Measurements from ENCODE around the gene ARHGAP1.

- TF ChIP-seq CTCF (conservative IDR thresholded peaks at IDR 0.05), result no peak
- no peak for TF ChIP-seq EZH2 (IDR thresholded peaks at IDR 0.05; ENCODE audit: low read depth)
Observed at GRCh38 chr11:46725338-46726205, 25.2 kb upstream of the ARHGAP1 start.
